GM23338 (cell line): Measurements from ENCODE around the gene TMEM92. TPM values are rescaled to one million over a fixed set of nuclear protein-coding genes. Genes with fewer than 3 reads are reported as not detected.

ENCODE experiments used
- ATAC-seq: fragments of 200-7000 bp; cut with Tn5 transposase; 3 replicates; pipeline ENCODE4 v1.9.1; 2020
- DNase-seq: peaks from one replicate; pipeline ENCODE4 v3.0.0-alpha.2; 2015; ENCODE audit warnings: low spot score
- H2AFZ ChIP-seq: fragments of 200-600 bp; sonication (generic); 2 replicates; pipeline ENCODE4 v1.8.0; 2016; ENCODE audit warnings: antibody characterized with exemption, mild to moderate bottlenecking, moderate library complexity
- H3F3A ChIP-seq: fragments of 200-600 bp; sonication (generic); replicated peaks from 2 replicates; pipeline ENCODE4 v1.8.0; 2017; ENCODE audit warnings: antibody characterized with exemption, mixed run types, low read depth
- H3K27ac ChIP-seq: fragments of 200-600 bp; sonication (generic); 2 replicates; pipeline ENCODE4 v1.6.1; 2016; ENCODE audit warnings: low read depth
- H3K27me3 ChIP-seq: fragments of 200-600 bp; sonication (generic); 2 replicates; pipeline ENCODE4 v1.8.0; 2016; ENCODE audit warnings: mild to moderate bottlenecking, mixed run types, moderate library complexity; ENCODE audit not compliant: insufficient read depth
- H3K36me3 ChIP-seq: fragments of 200-600 bp; sonication (generic); 2 replicates; pipeline ENCODE4 v1.8.0; 2016; ENCODE audit warnings: mild to moderate bottlenecking; ENCODE audit not compliant: insufficient read depth
- H3K4me1 ChIP-seq: fragments of 200-600 bp; sonication (generic); 2 replicates; pipeline ENCODE4 v1.8.0; 2016; ENCODE audit warnings: mild to moderate bottlenecking, moderate library complexity; ENCODE audit not compliant: insufficient read depth
- H3K4me2 ChIP-seq: fragments of 200-600 bp; sonication (generic); 2 replicates; pipeline ENCODE4 v1.7.1; 2017; ENCODE audit warnings: mixed run types
- H3K4me3 ChIP-seq: fragments of 200-600 bp; sonication (generic); 2 replicates; pipeline ENCODE4 v1.6.1; 2016; ENCODE audit warnings: mixed run types
- H3K79me2 ChIP-seq: fragments of 200-600 bp; sonication (generic); replicated peaks from 2 replicates; pipeline ENCODE4 v1.8.0; 2017; ENCODE audit warnings: mild to moderate bottlenecking; ENCODE audit not compliant: insufficient read depth
- H3K9me2 ChIP-seq: fragments of 200-600 bp; sonication (generic); 2 replicates; pipeline ENCODE4 v1.8.0; 2017; ENCODE audit not compliant: insufficient read depth
- H4K20me1 ChIP-seq: fragments of 200-600 bp; sonication (generic); replicated peaks from 2 replicates; pipeline ENCODE4 v1.8.0; 2017; ENCODE audit warnings: mild to moderate bottlenecking; ENCODE audit not compliant: insufficient read depth
- H3K27ac Mint-ChIP-seq: 2 replicates; pipeline ENCODE4 v1.8.0; 2020; ENCODE audit warnings: inconsistent platforms, mild to moderate bottlenecking, moderate library complexity, mixed read lengths
- H3K27me3 Mint-ChIP-seq: 3 replicates; pipeline ENCODE4 v1.8.0; 2022; ENCODE audit warnings: low read depth, mild to moderate bottlenecking, moderate library complexity, mixed read lengths, inconsistent platforms; ENCODE audit not compliant: insufficient read depth, poor library complexity
- H3K36me3 Mint-ChIP-seq: 3 replicates; pipeline ENCODE4 v1.8.0; 2021; ENCODE audit warnings: low read depth, mild to moderate bottlenecking, inconsistent platforms, moderate library complexity, mixed read lengths
- H3K4me1 Mint-ChIP-seq: 3 replicates; pipeline ENCODE4 v1.8.0; 2020; ENCODE audit warnings: mild to moderate bottlenecking, inconsistent platforms, mixed read lengths
- H3K4me3 Mint-ChIP-seq: 3 replicates; pipeline ENCODE4 v1.8.0; 2021; ENCODE audit warnings: moderate library complexity, mild to moderate bottlenecking, inconsistent platforms, mixed read lengths
- H3K9me3 Mint-ChIP-seq: 3 replicates; pipeline ENCODE4 v1.8.0; 2020; ENCODE audit warnings: moderate library complexity, mild to moderate bottlenecking, inconsistent platforms, mixed read lengths
- CREB1 ChIP-seq: fragments of 250-450 bp; sonication (Bioruptor Pico); IDR thresholded peaks from 2 replicates; pipeline ENCODE4 v1.5.0; 2020; ENCODE audit warnings: low read depth, mild to moderate bottlenecking, moderate library complexity
- EZH2 ChIP-seq: fragments of 200-600 bp; sonication (generic); IDR thresholded peaks from one replicate; pipeline ENCODE4 v1.8.0; 2017; ENCODE audit warnings: antibody characterized with exemption, mild to moderate bottlenecking, low read depth; ENCODE audit not compliant: unreplicated experiment
- JUNB ChIP-seq: IDR thresholded peaks from one replicate; pipeline ENCODE4 v1.6.1; 2016; ENCODE audit warnings: antibody characterized with exemption; ENCODE audit not compliant: unreplicated experiment
- NANOG ChIP-seq: IDR thresholded peaks from 2 replicates; pipeline ENCODE4 v1.6.1; 2016; ENCODE audit warnings: antibody characterized with exemption, borderline replicate concordance
- POLR2AphosphoS5 ChIP-seq: IDR thresholded peaks from 2 replicates; pipeline ENCODE4 v1.6.1; 2016; ENCODE audit warnings: antibody characterized with exemption, low read depth
- ZNF114 ChIP-seq: fragments of 250-450 bp; sonication (Bioruptor Pico); IDR thresholded peaks from 2 replicates; pipeline ENCODE4 v1.5.0; 2020; ENCODE audit warnings: mild to moderate bottlenecking, moderate library complexity
- ZNF331 ChIP-seq: fragments of 250-450 bp; sonication (Bioruptor Pico); IDR thresholded peaks from 2 replicates; pipeline ENCODE4 v1.5.0; 2020; ENCODE audit warnings: low read depth, mild to moderate bottlenecking, moderate library complexity
- polyA plus RNA-seq: library from polyadenylated mRNA; unstranded; fragments of >200 nt; fragmentation: Nextera tagmentation; extraction: Ambion mirVana; gene quantifications from 2 replicates; pipeline ENCODE4 v1.2.1, GENCODE V29; 2016
- total RNA-seq: library from RNA; depleted of rRNA; stranded (reverse); fragments of >200 nt; shearing (Covaris generic); gene quantifications from 2 replicates; pipeline ENCODE4 v1.2.3, GENCODE V29; 2014
- TF ChIP-seq, protein P1 (sequence below): fragments of 250-450 bp; sonication (Bioruptor Pico); IDR thresholded peaks from 2 replicates; pipeline ENCODE4 v1.5.0; 2020; ENCODE audit warnings: mild to moderate bottlenecking, moderate library complexity
- TF ChIP-seq, protein P2 (sequence below): IDR thresholded peaks from 2 replicates; pipeline ENCODE4 v1.6.1; 2016; ENCODE audit warnings: antibody characterized with exemption

Gene TMEM92
- total and polyA plus RNA-seq, 2 experiments from 2014 or later: 9.7 to 18.4 TPM

DNA sequence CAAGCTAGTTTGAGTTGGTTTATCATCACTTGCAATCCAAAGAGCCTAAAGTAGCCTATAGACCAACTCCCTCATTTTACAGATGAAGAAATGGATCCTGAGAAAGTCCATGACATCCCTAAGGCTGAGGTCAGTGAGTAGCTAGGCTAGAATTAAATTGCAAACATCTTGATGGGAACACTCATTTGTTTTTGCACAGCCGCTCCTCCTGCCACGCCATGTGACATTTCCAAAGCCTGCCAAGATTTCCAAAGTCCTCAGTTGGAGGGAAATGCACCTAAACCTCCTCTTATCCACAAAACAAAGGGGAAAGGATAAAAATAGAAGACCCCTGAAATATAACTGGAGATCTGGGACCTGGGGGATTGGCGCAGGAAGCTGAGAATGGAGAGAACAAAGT is 15.0 kb downstream of the TMEM92 start (continued):
- TF ChIP-seq ZNF331 (CRISPR knock-in tag) (no peak), NANOG (no peak), JUNB (no peak), POLR2AphosphoS5 (no peak), EZH2 (no peak)

DNA sequence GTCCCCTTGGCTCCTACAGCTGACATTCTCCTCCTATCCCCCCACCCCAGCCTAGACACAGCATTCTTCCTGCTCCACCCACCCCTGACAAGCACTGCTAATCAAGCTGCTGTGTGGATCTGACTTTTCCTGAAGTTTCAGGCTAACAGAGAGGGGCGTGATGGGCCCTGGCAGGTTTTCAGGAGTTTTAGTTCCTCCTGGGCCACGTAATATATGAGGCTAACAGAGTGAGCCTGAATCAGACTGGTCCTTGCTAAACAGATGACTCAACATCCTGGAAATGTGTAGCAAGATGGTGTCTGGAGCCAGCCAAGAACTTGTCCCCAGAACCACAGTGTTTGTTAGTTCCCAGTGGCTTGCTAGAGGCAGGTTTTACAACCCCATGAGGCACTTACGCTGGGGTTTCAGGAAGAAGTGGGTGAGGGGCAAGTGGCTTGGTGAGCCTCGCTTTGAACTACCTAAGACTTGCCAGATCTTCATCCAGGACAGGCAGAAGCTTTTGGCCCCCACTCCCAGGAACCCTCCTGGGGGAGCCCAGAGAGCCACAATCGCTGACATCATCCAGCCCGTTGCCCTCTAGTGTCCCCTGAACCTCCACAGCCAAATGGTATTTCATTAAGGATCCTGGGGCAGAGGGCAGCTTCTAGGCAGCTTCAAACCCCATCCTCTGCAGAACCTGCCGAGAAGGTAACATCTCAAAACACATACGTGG is 15.9 kb downstream of the TMEM92 start:
- TF ChIP-seq, protein P1, sequence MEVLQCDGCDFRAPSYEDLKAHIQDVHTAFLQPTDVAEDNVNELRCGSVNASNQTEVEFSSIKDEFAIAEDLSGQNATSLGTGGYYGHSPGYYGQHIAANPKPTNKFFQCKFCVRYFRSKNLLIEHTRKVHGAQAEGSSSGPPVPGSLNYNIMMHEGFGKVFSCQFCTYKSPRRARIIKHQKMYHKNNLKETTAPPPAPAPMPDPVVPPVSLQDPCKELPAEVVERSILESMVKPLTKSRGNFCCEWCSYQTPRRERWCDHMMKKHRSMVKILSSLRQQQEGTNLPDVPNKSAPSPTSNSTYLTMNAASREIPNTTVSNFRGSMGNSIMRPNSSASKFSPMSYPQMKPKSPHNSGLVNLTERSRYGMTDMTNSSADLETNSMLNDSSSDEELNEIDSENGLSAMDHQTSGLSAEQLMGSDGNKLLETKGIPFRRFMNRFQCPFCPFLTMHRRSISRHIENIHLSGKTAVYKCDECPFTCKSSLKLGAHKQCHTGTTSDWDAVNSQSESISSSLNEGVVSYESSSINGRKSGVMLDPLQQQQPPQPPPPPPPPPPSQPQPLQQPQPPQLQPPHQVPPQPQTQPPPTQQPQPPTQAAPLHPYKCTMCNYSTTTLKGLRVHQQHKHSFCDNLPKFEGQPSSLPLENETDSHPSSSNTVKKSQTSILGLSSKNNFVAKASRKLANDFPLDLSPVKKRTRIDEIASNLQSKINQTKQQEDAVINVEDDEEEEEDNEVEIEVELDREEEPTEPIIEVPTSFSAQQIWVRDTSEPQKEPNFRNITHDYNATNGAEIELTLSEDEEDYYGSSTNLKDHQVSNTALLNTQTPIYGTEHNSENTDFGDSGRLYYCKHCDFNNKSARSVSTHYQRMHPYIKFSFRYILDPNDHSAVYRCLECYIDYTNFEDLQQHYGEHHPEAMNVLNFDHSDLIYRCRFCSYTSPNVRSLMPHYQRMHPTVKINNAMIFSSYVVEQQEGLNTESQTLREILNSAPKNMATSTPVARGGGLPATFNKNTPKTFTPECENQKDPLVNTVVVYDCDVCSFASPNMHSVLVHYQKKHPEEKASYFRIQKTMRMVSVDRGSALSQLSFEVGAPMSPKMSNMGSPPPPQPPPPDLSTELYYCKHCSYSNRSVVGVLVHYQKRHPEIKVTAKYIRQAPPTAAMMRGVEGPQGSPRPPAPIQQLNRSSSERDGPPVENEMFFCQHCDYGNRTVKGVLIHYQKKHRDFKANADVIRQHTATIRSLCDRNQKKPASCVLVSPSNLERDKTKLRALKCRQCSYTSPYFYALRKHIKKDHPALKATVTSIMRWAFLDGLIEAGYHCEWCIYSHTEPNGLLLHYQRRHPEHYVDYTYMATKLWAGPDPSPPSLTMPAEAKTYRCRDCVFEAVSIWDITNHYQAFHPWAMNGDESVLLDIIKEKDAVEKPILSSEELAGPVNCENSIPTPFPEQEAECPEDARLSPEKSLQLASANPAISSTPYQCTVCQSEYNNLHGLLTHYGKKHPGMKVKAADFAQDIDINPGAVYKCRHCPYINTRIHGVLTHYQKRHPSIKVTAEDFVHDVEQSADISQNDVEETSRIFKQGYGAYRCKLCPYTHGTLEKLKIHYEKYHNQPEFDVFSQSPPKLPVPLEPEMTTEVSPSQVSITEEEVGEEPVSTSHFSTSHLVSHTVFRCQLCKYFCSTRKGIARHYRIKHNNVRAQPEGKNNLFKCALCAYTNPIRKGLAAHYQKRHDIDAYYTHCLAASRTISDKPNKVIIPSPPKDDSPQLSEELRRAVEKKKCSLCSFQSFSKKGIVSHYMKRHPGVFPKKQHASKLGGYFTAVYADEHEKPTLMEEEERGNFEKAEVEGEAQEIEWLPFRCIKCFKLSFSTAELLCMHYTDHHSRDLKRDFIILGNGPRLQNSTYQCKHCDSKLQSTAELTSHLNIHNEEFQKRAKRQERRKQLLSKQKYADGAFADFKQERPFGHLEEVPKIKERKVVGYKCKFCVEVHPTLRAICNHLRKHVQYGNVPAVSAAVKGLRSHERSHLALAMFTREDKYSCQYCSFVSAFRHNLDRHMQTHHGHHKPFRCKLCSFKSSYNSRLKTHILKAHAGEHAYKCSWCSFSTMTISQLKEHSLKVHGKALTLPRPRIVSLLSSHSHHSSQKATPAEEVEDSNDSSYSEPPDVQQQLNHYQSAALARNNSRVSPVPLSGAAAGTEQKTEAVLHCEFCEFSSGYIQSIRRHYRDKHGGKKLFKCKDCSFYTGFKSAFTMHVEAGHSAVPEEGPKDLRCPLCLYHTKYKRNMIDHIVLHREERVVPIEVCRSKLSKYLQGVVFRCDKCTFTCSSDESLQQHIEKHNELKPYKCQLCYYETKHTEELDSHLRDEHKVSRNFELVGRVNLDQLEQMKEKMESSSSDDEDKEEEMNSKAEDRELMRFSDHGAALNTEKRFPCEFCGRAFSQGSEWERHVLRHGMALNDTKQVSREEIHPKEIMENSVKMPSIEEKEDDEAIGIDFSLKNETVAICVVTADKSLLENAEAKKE (CRISPR knock-in tag): no peak
- TF ChIP-seq JUNB (no peak), NANOG (no peak), POLR2AphosphoS5 (no peak), ZNF114 (CRISPR knock-in tag) (no peak), ZNF331 (CRISPR knock-in tag) (no peak), CREB1 (no peak)
- TF ChIP-seq, protein P2, sequence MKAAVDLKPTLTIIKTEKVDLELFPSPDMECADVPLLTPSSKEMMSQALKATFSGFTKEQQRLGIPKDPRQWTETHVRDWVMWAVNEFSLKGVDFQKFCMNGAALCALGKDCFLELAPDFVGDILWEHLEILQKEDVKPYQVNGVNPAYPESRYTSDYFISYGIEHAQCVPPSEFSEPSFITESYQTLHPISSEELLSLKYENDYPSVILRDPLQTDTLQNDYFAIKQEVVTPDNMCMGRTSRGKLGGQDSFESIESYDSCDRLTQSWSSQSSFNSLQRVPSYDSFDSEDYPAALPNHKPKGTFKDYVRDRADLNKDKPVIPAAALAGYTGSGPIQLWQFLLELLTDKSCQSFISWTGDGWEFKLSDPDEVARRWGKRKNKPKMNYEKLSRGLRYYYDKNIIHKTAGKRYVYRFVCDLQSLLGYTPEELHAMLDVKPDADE: no peak
- no peak overlapping the region for H3K27ac ChIP-seq

More for the DNA sequence above, 15.9 kb downstream of the TMEM92 start:
- H3K36me3 Mint-ChIP-seq: no peaks in the 10 kb centered on the region
- Histone ChIP-seq H3K27me3 (no peaks in the 10 kb centered on the region), H3K4me3 (no peak overlapping the region), H2AFZ (peak overlapping the region; percentile 82), H3K79me2 (no peaks in the 10 kb centered on the region), H3K9me2 (no peaks in the 10 kb centered on the region), H3K36me3 (no peaks in the 10 kb centered on the region), H3K4me1 (peaks cover 4% of the 10 kb centered on the region; the same call in 1 of the 2 replicates), H3K4me2 (0 out of 2 replicates have a peak overlapping the region, but pooled peaks have one; percentile 23), H3F3A (no peaks in the 10 kb centered on the region), H4K20me1 (no peaks in the 10 kb centered on the region)
- H3K9me3 Mint-ChIP-seq: no peaks in the 10 kb centered on the region
- peaks cover 7% of the 10 kb centered on the region; the same call in 2 of the 3 replicates for H3K4me1 Mint-ChIP-seq
- DNase-seq: no peak
- no peak overlapping the region for H3K4me3 Mint-ChIP-seq
- H3K27me3 Mint-ChIP-seq: peaks cover 5% of the 10 kb centered on the region
- 0 out of 2 replicates have a peak overlapping the region, but pooled peaks have one; percentile 23 for H3K27ac Mint-ChIP-seq
- peak; percentile 48 for ATAC-seq
